ENCODE measurements around the gene WDR88.
"Not testable (repeated sequence)": the region's sequence is repeated elsewhere in the genome, so short reads cannot be mapped to it uniquely, and the experiment has no call there.

The WDR88 gene

DNA sequence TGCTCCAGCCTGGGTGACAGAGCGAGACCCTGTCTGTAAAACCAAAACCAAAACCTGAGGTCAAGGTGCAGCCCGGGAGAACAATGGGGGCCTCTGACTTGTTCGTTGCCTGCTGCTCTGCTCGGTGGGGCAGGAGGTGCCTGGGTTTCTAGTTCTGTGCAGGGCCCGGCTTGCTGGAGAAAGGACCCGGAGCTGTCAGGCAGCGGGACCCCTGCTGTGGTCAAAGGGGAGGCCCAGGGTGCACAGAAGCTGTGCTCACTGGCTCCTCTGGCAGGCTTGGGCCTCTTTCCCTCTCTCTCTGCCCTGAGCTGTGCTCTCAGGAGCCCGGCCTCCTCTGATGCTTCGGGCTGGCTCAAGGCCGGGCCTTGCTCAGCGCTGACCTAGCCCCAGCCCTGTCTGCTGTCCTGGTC lies 65.7 kb downstream of the WDR88 start:
- DNase-seq (ENCODE audit: low read depth): no peak

DNA sequence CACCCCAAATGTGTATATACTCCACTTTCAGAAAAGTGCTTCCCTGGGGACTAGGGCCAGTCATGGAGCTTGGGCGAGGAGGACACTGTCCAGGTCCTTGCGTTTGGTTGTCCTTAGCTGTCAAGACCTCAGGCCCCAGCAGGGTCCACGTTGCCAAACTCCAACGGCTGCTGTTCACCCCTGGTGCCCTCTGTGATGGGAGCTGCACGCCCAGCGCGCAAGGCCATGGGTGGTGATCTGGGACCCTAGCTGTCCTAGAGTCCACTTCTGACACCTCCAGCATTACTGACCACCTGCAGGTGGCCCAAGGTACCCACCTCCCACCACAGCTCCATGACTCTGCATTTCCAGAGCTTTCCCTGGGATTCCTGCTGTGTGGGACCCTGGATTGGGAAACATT lies 66.3 kb downstream of the WDR88 start:
- no peak for DNase-seq (ENCODE audit: low read depth)

GRCh38 chr19:33199441-33200265 lies 67.7 kb downstream of the WDR88 start:
- DNase-seq (ENCODE audit: low read depth): no peak

- no peak for DNase-seq (ENCODE audit: low read depth)
Measured at GRCh38 chr19:33201473-33201872, 69.6 kb downstream of the WDR88 start.

DNA sequence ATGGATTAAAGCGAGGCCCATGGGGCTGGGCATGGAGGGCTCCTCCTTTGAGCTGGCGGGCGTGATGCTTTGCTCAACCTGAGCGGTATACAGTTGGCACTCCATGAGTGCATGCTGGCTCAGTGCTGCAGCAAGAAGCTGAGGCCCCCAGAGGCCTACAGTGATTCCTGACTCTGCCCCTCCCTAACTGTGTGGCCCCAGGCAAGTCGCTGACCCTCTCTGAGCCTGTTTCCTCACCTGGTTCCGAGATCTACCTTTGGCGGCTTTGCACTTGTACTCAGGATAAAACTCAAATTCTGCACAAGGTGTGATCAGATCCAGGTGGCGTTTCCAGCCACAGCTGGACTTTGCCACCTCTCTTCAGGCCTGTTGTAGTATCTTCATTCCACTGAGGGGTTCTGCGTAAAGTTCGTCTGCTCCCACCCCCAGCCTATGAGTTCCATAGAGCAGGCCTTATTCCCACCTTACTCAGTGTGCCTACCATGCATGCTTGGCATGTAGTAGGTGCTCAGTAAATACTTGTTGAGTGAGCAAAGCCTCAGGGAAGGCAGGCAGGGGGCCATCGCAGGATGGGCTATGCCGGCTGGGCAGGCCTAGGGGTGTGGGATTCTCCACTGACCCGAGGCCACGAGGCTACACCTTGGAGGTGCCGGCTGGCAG lies 70.1 kb downstream of the WDR88 start:
- no peak for DNase-seq (ENCODE audit: low read depth)

GRCh38 chr19:33202546-33203507 lies 70.9 kb downstream of the WDR88 start:
- no peak for DNase-seq (ENCODE audit: low read depth)

DNA sequence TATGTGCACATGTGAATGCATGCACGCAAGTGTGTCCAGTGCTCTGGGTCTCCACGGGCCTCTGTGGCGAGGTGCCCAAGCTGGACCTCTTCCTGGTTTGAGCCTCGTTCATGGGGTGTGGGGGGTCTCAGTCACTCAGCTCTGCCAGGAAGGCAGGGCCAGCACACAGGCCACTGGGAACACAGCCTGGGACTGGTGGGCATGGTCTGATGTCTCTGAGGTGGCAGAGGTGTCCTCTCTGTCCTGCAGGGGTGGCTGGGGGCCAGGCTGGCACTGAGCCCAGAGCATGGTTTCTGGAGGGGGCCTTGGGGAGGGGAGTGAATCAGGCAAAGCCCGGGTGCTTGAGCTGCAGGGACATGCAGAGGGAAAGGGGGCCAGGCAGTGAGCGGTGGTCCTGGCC lies 71.6 kb downstream of the WDR88 start:
- no peak for DNase-seq (ENCODE audit: low read depth)

DNA sequence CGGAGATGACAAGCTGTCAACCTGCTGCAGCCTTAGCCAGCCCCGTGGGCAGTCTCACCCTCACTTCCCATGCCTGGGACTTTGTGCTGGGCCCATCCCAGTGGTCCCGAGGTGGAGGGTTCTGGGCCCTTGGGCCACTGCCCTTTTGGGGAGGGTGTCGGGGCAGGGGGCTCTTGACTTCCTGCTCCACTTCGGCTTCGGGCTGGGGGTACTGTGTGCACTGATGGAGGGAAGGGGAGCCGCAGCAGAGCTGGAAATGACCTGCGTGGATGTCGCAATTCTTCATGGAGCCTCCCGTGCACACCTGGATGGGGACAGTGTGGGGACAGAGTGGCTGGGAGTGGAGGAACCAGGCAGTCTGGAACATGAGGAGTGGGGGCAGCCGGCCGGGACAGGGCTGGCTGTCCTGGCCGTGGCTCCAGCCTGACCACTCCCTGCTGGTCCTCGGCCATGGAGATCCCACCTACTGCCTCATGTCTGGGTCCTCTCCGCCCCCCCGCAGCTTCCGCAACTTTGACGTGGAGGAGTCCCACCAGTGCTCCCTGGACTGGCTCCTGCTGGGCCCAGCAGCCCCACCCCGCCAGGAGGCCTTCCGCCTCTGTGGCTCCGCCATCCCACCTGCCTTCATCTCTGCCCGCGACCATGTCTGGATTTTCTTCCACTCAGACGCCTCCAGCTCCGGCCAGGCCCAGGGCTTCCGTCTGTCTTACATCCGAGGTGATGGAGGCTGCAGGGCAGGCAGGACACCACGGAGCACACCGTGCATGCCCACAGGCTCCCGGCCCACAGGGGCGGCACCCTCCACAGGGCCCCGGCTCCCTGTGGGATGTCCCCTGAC lies 72.4 kb downstream of the WDR88 start:
- no peak for DNase-seq (ENCODE audit: low read depth)

DNA sequence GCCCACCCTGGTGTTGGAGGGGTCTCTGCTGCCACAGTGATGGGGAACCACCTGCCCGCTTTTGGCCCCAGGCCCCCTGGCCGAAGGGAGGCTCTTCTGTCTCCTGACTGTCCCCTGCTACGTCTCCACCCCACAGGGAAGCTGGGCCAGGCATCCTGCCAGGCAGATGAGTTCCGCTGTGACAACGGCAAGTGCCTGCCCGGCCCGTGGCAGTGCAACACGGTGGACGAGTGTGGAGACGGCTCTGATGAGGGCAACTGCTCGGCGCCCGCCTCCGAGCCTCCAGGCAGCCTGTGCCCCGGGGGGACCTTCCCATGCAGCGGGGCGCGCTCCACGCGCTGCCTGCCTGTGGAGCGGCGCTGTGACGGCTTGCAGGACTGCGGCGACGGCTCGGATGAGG lies 73.2 kb downstream of the WDR88 start:
- DNase-seq (ENCODE audit: low read depth): no peak

DNA sequence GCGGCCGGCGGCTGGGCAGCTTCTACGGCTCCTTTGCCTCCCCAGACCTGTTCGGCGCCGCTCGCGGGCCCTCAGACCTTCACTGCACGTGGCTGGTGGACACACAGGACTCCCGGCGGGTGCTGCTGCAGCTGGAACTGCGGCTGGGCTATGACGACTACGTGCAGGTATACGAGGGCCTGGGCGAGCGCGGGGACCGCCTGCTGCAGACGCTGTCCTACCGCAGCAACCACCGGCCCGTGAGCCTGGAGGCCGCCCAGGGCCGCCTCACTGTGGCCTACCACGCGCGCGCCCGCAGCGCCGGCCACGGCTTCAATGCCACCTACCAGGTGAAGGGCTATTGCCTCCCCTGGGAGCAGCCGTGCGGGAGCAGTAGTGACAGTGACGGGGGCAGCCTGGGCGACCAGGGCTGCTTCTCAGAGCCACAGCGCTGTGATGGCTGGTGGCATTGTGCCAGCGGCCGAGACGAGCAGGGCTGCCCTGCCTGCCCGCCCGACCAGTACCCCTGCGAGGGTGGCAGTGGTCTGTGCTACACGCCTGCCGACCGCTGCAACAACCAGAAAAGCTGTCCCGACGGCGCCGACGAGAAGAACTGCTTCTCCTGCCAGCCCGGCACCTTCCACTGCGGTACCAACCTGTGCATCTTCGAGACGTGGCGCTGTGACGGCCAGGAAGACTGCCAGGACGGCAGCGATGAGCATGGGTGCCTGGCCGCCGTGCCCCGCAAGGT lies 73.8 kb downstream of the WDR88 start:
- no peak for DNase-seq (ENCODE audit: low read depth)

- no peak for DNase-seq (ENCODE audit: low read depth)
Measured at GRCh38 chr19:33206261-33207039, 74.5 kb downstream of the WDR88 start.

DNA sequence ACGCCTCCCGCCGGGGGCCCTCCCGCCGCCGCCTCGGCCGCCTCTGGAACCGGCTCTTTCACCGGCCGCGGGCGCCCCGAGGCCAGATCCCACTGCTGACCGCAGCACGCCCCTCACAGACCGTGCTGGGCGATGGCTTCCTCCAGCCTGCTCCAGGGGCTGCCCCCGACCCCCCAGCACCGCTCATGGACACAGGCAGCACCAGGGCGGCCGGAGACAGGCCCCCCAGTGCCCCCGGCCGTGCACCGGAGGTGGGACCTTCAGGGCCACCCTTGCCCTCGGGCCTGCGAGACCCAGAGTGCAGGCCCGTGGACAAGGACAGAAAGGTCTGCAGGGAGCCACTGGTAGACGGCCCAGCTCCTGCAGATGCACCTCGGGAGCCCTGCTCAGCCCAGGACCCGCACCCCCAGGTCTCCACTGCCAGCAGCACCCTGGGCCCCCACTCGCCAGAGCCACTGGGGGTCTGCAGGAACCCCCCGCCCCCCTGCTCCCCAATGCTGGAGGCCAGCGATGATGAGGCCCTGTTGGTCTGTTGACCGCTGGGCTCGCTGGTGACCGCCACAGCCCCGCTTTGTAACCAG lies 75.2 kb downstream of the WDR88 start:
- no peak for DNase-seq (ENCODE audit: low read depth)

GRCh38 chr19:33207903-33208302 lies 76.0 kb downstream of the WDR88 start:
- DNase-seq (ENCODE audit: low read depth): no peak

- no peak for DNase-seq (ENCODE audit: low read depth)
Measured at GRCh38 chr19:33208371-33208895, 76.5 kb downstream of the WDR88 start.

DNA sequence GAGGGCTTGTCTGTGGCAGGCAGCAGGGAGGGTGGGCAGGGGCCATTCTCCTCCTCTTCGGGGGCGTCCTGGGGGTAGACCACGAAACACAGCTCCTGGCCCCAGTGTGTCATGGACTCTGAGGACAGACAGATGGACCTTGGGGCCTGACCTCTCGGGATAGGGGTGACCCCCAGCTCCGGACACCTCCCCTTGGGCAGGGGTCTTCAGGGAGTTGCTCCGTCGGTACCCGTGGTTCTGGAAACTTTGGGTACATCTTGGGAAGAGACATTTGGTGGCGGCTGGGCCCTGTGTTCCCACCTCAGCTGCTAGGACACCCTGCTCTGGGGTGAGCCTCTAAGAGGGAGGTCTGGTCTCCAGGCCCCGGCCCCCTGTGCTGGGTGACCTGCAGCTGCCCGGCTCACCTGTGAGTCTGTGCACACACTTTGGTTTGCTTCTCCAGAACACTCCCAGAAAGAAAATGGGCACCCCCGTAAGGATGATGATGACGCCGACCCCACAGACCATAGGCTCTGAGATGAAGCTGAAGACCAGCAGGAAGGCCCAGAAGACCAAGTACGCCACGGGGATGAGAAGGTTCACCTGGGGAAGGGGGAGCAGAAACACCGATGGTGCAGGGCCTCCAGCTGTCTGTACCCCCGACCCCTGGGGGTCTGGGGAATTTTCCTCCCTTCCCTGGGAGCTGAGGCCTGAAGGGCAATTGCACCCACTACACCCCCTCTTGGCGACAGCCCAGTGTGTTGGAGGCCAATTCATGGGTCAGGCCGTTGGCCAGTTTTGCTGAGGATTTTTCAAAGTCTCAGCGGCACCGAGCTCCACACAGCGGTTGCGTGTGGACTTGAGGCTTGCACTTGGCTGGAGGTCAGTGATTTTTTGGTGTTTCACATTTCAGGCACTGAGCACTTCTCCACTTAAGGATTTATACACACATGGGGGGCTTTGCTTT lies 77.3 kb downstream of the WDR88 start:
- DNase-seq (ENCODE audit: low read depth): no peak

DNA sequence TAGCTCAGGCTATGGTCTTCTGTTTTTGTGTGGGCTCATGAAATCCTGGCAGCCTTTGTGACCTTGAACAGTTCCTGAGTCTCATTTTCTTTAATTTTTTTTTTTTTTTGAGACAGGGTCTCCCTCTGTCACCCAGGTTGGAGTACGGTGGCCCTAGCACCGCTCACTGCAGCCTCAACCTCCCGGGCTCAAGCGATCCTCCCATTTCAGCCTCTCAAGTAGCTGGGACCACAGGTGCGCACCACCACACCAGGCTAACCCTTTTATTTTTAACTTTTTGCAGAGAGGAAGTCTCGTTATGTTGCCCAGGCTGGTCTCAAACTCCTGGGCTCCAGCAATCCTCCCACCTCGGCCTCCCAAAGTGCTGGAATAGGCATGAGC lies 77.9 kb downstream of the WDR88 start:
- DNase-seq (ENCODE audit: low read depth): not testable (repeated sequence)

- no peak for DNase-seq (ENCODE audit: low read depth)
Measured at GRCh38 chr19:33210266-33210940, 78.5 kb downstream of the WDR88 start.
